Measurements from ENCODE around the gene CCDC159.

Gene CCDC159

DNA sequence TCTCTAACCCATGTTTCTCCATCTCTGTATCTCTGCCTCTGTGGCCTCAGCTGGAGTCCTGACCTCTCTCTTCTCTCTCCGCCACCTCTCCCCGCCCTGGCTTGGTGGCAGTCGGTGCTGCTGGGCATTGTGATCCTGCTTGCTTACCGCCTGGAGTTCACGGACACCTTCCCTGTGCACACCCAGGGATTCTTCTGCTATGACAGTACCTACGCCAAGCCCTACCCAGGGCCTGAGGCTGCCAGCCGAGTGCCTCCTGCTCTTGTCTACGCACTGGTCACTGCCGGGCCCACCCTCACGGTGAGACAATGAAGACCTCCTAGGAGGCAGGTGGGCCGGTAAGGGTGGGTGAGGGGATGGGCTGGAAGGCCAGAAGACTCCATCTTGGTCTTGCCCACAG is 13.1 kb downstream of the CCDC159 start:
- Histone ChIP-seq H3K4me2 (ENCODE audit: low read depth, low read length, poor library complexity, severe bottlenecking) (no peak overlapping the region), H3K9me2 (replicated peaks; ENCODE audit: low read depth, low read length) (no peaks in the 10 kb centered on the region)

DNA sequence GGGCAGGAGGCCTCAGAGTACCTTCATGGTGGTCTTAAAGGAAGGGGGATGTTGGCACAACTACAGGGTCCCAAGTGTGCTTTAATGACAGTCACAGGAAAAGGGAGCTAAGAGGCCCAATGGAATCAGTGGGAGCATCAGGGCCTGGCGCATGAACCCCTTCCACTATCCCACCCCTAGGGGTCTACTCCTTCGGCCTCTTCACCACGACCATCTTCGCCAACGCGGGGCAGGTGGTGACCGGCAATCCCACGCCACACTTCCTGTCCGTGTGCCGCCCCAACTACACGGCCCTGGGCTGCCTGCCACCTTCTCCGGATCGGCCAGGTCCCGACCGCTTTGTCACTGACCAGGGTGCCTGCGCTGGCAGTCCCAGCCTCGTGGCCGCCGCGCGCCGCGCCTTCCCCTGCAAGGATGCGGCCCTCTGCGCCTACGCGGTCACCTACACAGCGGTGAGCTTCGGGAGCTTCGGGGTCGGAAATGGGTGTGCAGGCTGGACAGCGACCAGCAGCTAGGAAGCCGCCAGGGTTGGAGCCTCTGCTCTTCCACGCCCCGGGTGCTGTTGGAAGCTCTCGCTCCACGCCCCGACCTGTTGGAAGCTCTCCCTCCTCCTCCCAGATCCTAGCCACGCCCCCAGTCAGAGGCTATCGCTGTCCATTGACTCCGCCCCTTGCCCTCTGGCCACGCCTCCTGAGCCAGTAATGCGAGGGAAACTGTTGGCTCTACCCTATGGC is 14.9 kb downstream of the CCDC159 start:
- H3K36me3 ChIP-seq (ENCODE audit: insufficient read depth, low read length), result no peaks in the 10 kb centered on the region
- H3K79me2 ChIP-seq (ENCODE audit: insufficient read depth, low read length), result no peaks in the 10 kb centered on the region
- no peaks in the 10 kb centered on the region for H3K4me1 ChIP-seq (ENCODE audit: insufficient read depth, low read length, poor library complexity, severe bottlenecking)
- no peaks in the 10 kb centered on the region for H3F3A ChIP-seq (ENCODE audit: low read depth)
- no peaks in the 10 kb centered on the region for H3K9me2 ChIP-seq (replicated peaks; ENCODE audit: low read depth, low read length)
- H3K27me3 ChIP-seq (ENCODE audit: insufficient read depth, low read length, poor library complexity, severe bottlenecking), result no peaks in the 10 kb centered on the region
- no peak overlapping the region for H3K4me3 ChIP-seq (ENCODE audit: low read length, poor library complexity, severe bottlenecking)
- no peak overlapping the region for H3K4me2 ChIP-seq (ENCODE audit: low read depth, low read length, poor library complexity, severe bottlenecking)
- H4K20me1 ChIP-seq (ENCODE audit: insufficient read depth, low read length, poor library complexity, severe bottlenecking), result no peaks in the 10 kb centered on the region
- no peak overlapping the region for H3K9ac ChIP-seq (ENCODE audit: low read depth, low read length, poor library complexity, severe bottlenecking)
- TF ChIP-seq EZH2phosphoT487 (IDR thresholded peaks at IDR 0.05; ENCODE audit: borderline replicate concordance) (no peak), CTCF (conservative IDR thresholded peaks at IDR 0.05; ENCODE audit: low read length) (no peak)
- no peaks in the 10 kb centered on the region for H3K9me3 ChIP-seq (ENCODE audit: insufficient read depth, low read depth, low read length)
- no peak overlapping the region for H2AFZ ChIP-seq (ENCODE audit: low read length)

More for the DNA sequence above, 13.1 kb downstream of the CCDC159 start:
- no peaks in the 10 kb centered on the region for H3K27me3 ChIP-seq (ENCODE audit: insufficient read depth, low read length, poor library complexity, severe bottlenecking)
- H3K79me2 ChIP-seq (ENCODE audit: insufficient read depth, low read length), result no peaks in the 10 kb centered on the region
- H3K4me1 ChIP-seq (ENCODE audit: insufficient read depth, low read length, poor library complexity, severe bottlenecking), result no peaks in the 10 kb centered on the region
- H3K36me3 ChIP-seq (ENCODE audit: insufficient read depth, low read length), result no peaks in the 10 kb centered on the region
- H3K9ac ChIP-seq (ENCODE audit: low read depth, low read length, poor library complexity, severe bottlenecking), result no peak overlapping the region
- H4K20me1 ChIP-seq (ENCODE audit: insufficient read depth, low read length, poor library complexity, severe bottlenecking), result no peaks in the 10 kb centered on the region
- H3K9me3 ChIP-seq (ENCODE audit: insufficient read depth, low read depth, low read length), result no peaks in the 10 kb centered on the region
- TF ChIP-seq EZH2phosphoT487 (IDR thresholded peaks at IDR 0.05; ENCODE audit: borderline replicate concordance) (no peak), CTCF (conservative IDR thresholded peaks at IDR 0.05; ENCODE audit: low read length) (no peak)
- no peaks in the 10 kb centered on the region for H3F3A ChIP-seq (ENCODE audit: low read depth)
- no peak overlapping the region for H3K4me3 ChIP-seq (ENCODE audit: low read length, poor library complexity, severe bottlenecking)
- H2AFZ ChIP-seq (ENCODE audit: low read length), result no peak overlapping the region

- H3F3A ChIP-seq (ENCODE audit: low read depth), result no peaks in the 10 kb centered on the region
- H3K4me1 ChIP-seq (ENCODE audit: insufficient read depth, low read length, poor library complexity, severe bottlenecking), result no peaks in the 10 kb centered on the region
- H3K4me3 ChIP-seq (ENCODE audit: low read length, poor library complexity, severe bottlenecking), result no peak overlapping the region
- no peaks in the 10 kb centered on the region for H3K36me3 ChIP-seq (ENCODE audit: insufficient read depth, low read length)
- H3K9ac ChIP-seq (ENCODE audit: low read depth, low read length, poor library complexity, severe bottlenecking), result no peak overlapping the region
- H3K9me2 ChIP-seq (replicated peaks; ENCODE audit: low read depth, low read length), result no peaks in the 10 kb centered on the region
- H3K27me3 ChIP-seq (ENCODE audit: insufficient read depth, low read length, poor library complexity, severe bottlenecking), result no peaks in the 10 kb centered on the region
- no peak for TF ChIP-seq EZH2phosphoT487 (IDR thresholded peaks at IDR 0.05; ENCODE audit: borderline replicate concordance)
- H2AFZ ChIP-seq (ENCODE audit: low read length), result no peak overlapping the region
- no peaks in the 10 kb centered on the region for H4K20me1 ChIP-seq (ENCODE audit: insufficient read depth, low read length, poor library complexity, severe bottlenecking)
- H3K79me2 ChIP-seq (ENCODE audit: insufficient read depth, low read length), result no peaks in the 10 kb centered on the region
- H3K9me3 ChIP-seq (ENCODE audit: insufficient read depth, low read depth, low read length), result no peaks in the 10 kb centered on the region
- no peak overlapping the region for H3K4me2 ChIP-seq (ENCODE audit: low read depth, low read length, poor library complexity, severe bottlenecking)
Observed at GRCh38 chr19:11361771-11362731, 15.7 kb downstream of the CCDC159 start.
